ENCODE measurements around the gene TMEM187.

TMEM187 gene

GRCh38 chrX:154006947-154007346 is 34.4 kb downstream of the TMEM187 start:
- no peak for DNase-seq

- no peak for DNase-seq
Observed at GRCh38 chrX:154008521-154008920, 36.0 kb downstream of the TMEM187 start.

GRCh38 chrX:154010330-154011087 is 38.0 kb downstream of the TMEM187 start:
- DNase-seq = no peak

- DNase-seq = no peak
Observed at GRCh38 chrX:154011376-154012335, 39.1 kb downstream of the TMEM187 start.

GRCh38 chrX:154012336-154012991 is 39.9 kb downstream of the TMEM187 start:
- DNase-seq = no peak

GRCh38 chrX:154013001-154013421 is 40.5 kb downstream of the TMEM187 start:
- no peak for DNase-seq

GRCh38 chrX:154013614-154014360 is 41.2 kb downstream of the TMEM187 start:
- no peak for DNase-seq

GRCh38 chrX:154014429-154015380 is 42.2 kb downstream of the TMEM187 start:
- no peak for DNase-seq

GRCh38 chrX:154015581-154016264 is 43.2 kb downstream of the TMEM187 start:
- DNase-seq = no peak

GRCh38 chrX:154016366-154017076 is 44.0 kb downstream of the TMEM187 start:
- DNase-seq = no peak

- DNase-seq = no peak
Observed at GRCh38 chrX:154017766-154018517, 45.4 kb downstream of the TMEM187 start.

- no peak for DNase-seq
Observed at GRCh38 chrX:154018518-154019060, 46.0 kb downstream of the TMEM187 start.

GRCh38 chrX:154019061-154019621 is 46.6 kb downstream of the TMEM187 start:
- no peak for DNase-seq

GRCh38 chrX:154019633-154020528 is 47.3 kb downstream of the TMEM187 start, which contains the start of gene IRAK1:
Gene IRAK1 (minus strand): TSS chrX:154019902. CDS start chrX:154019812, 90 bp downstream.
- DNase-seq = no peak

- no peak for DNase-seq
Observed at GRCh38 chrX:154020536-154021115, 48.1 kb downstream of the TMEM187 start.

GRCh38 chrX:154021131-154021611 is 48.6 kb downstream of the TMEM187 start:
- no peak for DNase-seq

GRCh38 chrX:154022108-154022507 is 49.6 kb downstream of the TMEM187 start:
- DNase-seq = no peak

Data from NCI-H526 treated with DMSO at 0.1 percent for 48 hours (cell line).